Karpas-422 (cell line): ENCODE results near the gene FAM234A. TPM values are rescaled to one million over a fixed set of nuclear protein-coding genes. Genes with fewer than 3 reads are reported as not detected.

Experiments
- DNase-seq: peaks from one replicate; pipeline ENCODE4 v3.0.0-alpha.2; 2015
- H2AFZ ChIP-seq: fragments of 200-600 bp; sonication (generic); 2 replicates; pipeline ENCODE4 v1.6.1; 2014; ENCODE audit warnings: antibody characterized with exemption, low read length, mixed read lengths
- H3K27ac ChIP-seq: fragments of 200-600 bp; sonication (generic); 2 replicates; pipeline ENCODE4 v1.5.1; 2014; ENCODE audit warnings: mild to moderate bottlenecking, low read length, moderate library complexity
- H3K27me3 ChIP-seq: fragments of 200-600 bp; sonication (generic); 2 replicates; pipeline ENCODE4 v1.6.1; 2014; ENCODE audit warnings: low read length, mixed read lengths
- H3K36me3 ChIP-seq: fragments of 200-600 bp; sonication (generic); 2 replicates; pipeline ENCODE4 v1.6.1; 2014; ENCODE audit warnings: low read length, mixed read lengths; ENCODE audit not compliant: insufficient read depth
- H3K4me1 ChIP-seq: fragments of 200-600 bp; sonication (generic); 2 replicates; pipeline ENCODE4 v1.6.1; 2014; ENCODE audit warnings: mild to moderate bottlenecking, low read length, mixed read lengths
- H3K4me2 ChIP-seq: fragments of 200-600 bp; sonication (generic); 2 replicates; pipeline ENCODE4 v1.6.1; 2014; ENCODE audit warnings: low read length, low read depth, mild to moderate bottlenecking; ENCODE audit not compliant: poor library complexity, severe bottlenecking
- H3K4me3 ChIP-seq: fragments of 200-600 bp; sonication (generic); 2 replicates; pipeline ENCODE4 v1.5.1; 2014; ENCODE audit warnings: mild to moderate bottlenecking, antibody characterized with exemption, low read length, mixed read lengths
- H3K79me2 ChIP-seq: fragments of 200-600 bp; sonication (generic); 2 replicates; pipeline ENCODE4 v1.6.1; 2014; ENCODE audit warnings: mild to moderate bottlenecking, low read length, mixed read lengths
- H3K9ac ChIP-seq: fragments of 200-600 bp; sonication (generic); 2 replicates; pipeline ENCODE4 v1.6.0; 2014; ENCODE audit warnings: low read length
- H3K9me2 ChIP-seq: fragments of 200-600 bp; sonication (generic), shearing (Covaris generic); replicated peaks from 2 replicates; pipeline ENCODE4 v1.6.0; 2014; ENCODE audit warnings: mild to moderate bottlenecking, low read length, moderate library complexity; ENCODE audit not compliant: insufficient read depth
- H3K9me3 ChIP-seq: fragments of 300-700, 200-600 bp; sonication (generic); 2 replicates; pipeline ENCODE4 v1.6.1; 2014; ENCODE audit warnings: low read length, mixed read lengths
- H4K20me1 ChIP-seq: fragments of 200-600 bp; sonication (generic); 2 replicates; pipeline ENCODE4 v1.6.1; 2014; ENCODE audit warnings: mild to moderate bottlenecking, antibody characterized with exemption, low read length, low read depth; ENCODE audit not compliant: insufficient read depth
- total RNA-seq: library from RNA; depleted of rRNA; stranded (reverse); fragments of >200 nt; shearing (Covaris generic); gene quantifications from 2 replicates; pipeline ENCODE4 v1.2.3, GENCODE V29; 2014; ENCODE audit warnings: low replicate concordance; rRNA removed

Gene FAM234A
- total RNA-seq, 1 experiment from 2014 or later, result 12.2 TPM

DNA sequence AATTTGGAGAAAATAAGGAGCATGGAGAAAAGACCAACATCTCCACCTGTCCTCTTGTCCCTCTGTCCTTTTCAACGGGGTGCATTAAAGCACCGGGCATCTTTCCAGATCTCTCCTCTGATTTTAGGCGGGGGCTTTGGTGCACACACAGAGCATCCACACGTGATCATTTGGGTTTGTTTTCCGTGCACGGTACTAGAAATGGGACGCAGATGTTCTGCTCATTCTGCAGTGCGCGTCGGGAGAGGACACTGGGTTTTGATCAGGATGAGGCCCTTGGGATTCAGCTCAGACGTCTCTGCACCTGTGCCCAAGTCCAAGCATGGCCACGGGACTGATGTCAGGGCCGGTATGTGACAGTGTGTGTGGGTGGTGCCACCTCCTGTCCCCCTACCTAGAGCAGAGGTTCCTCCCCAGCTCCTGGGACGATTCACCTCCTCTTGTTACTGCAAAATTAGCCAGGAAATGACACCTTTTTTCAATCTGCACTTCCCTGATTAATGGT, 80.2 kb downstream of the FAM234A start:
- Histone ChIP-seq H3K9me2 (no peaks in the 10 kb centered on the region), H3K9me3 (no peaks in the 10 kb centered on the region), H3K9ac (no peak overlapping the region), H3K36me3 (no peaks in the 10 kb centered on the region), H4K20me1 (peaks cover 21% of the 10 kb centered on the region; the same call in 1 of the 2 replicates), H3K4me3 (no peak overlapping the region), H2AFZ (no peak overlapping the region), H3K27me3 (no peaks in the 10 kb centered on the region), H3K27ac (no peak overlapping the region), H3K4me1 (no peaks in the 10 kb centered on the region), H3K79me2 (peaks cover 57% of the 10 kb centered on the region), H3K4me2 (no peak overlapping the region)
- no peak for DNase-seq

Other genes with a start within 250 kb of the FAM234A start
- 11.9 and 25.7 TPM in 2 replicates for gene POLR3K, start 181.2 kb upstream of the FAM234A start, total RNA-seq
- 21.8 and 50.3 TPM in 2 replicates for gene SNRNP25, start 181.0 kb upstream of the FAM234A start, total RNA-seq
- gene RHBDF1, start 162.2 kb upstream of the FAM234A start, total RNA-seq, result 0.43 TPM in 1 of 2 replicates, not detected in the other
- 182 and 298 TPM in 2 replicates for gene MPG, start 156.6 kb upstream of the FAM234A start, total RNA-seq
- gene NPRL3, start 96.1 kb upstream of the FAM234A start, total RNA-seq, result 10.5 and 24.2 TPM in 2 replicates
- gene HBZ, start 82.2 kb upstream of the FAM234A start, total RNA-seq, result not detected in 2 replicates
- gene HBM, start 68.8 kb upstream of the FAM234A start, total RNA-seq, result not detected in 2 replicates
- not detected in 2 replicates for gene HBA2, start 61.9 kb upstream of the FAM234A start, total RNA-seq
- gene HBA1, start 58.1 kb upstream of the FAM234A start, total RNA-seq, result not detected in 2 replicates
- gene HBQ1, start 54.4 kb upstream of the FAM234A start, total RNA-seq, result not detected in 2 replicates
- 85.6 and 110 TPM in 2 replicates for gene LUC7L, start 5.4 kb upstream of the FAM234A start, total RNA-seq
- not detected in 2 replicates for gene RGS11, start 41.1 kb downstream of the FAM234A start, total RNA-seq
- 2.7 and 3.1 TPM in 2 replicates for gene ARHGDIG, start 45.8 kb downstream of the FAM234A start, total RNA-seq
- 0.71 TPM in 1 of 2 replicates, not detected in the other for gene PDIA2, start 48.3 kb downstream of the FAM234A start, total RNA-seq
- gene AXIN1, start 117.9 kb downstream of the FAM234A start, total RNA-seq, result 14.6 and 46.4 TPM in 2 replicates
- gene MRPL28, start 135.7 kb downstream of the FAM234A start, total RNA-seq, result 38.1 and 103 TPM in 2 replicates
- gene PGAP6, start 147.2 kb downstream of the FAM234A start, total RNA-seq, result 50.0 and 58.1 TPM in 2 replicates
- gene NME4, start 162.4 kb downstream of the FAM234A start, total RNA-seq, result 102 and 190 TPM in 2 replicates
- gene DECR2, start 167.1 kb downstream of the FAM234A start, total RNA-seq, result 5.3 and 10.4 TPM in 2 replicates
- gene RAB11FIP3, start 190.8 kb downstream of the FAM234A start, total RNA-seq, result 6.0 and 17.2 TPM in 2 replicates